Embryonic facial prominence (tissue), 1 donor: ENCODE measurements around the gene RREB1.

Experiments
- DNase-seq: peaks from one replicate; pipeline ENCODE4 v3.0.0-alpha.2; 2016; ENCODE audit errors: extremely low spot score

Gene RREB1

DNA sequence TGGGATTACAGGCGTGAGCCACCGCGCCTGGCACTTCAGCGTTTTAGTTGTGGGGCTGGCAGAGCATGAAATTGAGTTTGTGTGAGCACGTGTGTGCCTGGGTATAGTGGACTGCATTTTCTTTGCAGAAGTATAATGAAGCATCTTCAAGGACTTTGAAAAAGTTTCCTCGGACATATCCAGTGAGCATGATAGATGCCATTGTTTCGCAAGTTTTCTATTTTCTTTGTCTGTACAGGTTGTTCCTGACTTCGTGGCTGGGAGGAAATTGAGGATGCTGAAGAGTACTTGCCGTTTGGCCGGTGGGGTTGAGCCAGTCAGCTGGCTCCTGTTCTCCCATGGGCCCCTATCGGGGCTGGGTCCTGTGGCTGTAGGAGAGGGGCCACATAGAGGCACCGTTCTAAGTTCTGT, 55.9 kb downstream of the RREB1 start:
- DNase-seq: no peak

DNA sequence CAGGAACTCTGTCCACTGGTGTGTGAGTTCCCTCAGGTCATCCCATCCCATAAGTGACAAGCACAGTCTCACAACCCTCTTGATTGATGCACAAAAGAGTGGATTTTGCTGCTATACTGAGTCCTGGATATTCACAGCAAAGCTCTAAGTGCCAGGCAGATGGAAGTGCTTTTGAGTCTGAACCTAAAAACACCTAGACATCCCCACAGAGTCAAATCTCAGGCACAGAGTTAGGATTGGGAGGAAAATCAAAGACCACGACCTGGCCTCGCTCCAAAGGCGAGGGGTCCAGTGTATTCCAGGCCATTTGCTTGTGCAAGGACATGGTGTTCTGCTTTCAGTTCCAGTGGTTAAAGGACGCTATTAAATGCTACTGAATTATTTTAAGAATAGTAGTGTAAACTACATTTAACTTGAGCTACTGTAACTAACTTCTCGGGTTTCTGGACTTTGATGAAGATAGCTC, 56.8 kb downstream of the RREB1 start:
- DNase-seq: no peak

DNA sequence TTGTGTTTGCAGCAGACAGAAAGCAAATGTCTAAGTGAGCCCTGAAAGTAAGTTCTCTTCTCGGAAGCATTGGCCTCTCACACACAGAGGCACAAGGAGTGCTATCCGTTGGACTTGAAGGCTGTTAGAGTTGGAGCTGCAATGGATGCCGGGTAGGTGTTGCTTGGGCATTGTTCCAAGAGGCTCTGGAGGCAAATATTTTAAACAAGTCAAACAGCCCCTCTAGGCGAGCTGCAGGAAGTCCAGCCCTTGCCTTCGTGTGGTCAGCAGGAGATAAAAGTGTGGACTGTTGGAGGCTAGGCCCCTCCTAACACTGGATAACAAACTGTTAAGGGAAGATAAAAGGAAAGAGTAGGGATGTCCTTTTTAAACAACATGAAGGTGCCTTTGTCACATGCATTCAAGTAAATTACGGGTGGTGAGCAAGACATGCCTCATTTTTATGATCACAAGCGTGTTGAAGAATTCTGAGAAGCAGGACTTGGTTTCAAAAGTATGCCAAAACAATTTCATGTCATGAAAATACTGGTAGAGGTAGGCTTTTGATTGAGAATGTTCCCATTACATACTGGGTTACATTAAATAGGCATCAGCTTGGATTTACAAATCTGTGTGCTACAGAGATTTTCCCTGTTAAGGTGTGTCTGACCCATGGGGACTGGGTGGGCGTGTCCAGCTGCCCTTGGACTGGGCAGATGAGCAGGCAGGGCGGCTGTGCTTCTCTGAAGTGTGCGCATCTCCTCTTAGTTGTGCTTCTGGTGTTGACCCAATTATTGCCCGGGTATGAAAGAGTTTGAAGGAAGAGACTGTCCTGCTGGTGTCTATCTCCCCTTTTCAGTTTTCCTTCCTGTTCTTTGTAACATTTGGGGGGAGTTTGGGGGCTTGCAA, 57.5 kb downstream of the RREB1 start:
- DNase-seq: no peak

DNA sequence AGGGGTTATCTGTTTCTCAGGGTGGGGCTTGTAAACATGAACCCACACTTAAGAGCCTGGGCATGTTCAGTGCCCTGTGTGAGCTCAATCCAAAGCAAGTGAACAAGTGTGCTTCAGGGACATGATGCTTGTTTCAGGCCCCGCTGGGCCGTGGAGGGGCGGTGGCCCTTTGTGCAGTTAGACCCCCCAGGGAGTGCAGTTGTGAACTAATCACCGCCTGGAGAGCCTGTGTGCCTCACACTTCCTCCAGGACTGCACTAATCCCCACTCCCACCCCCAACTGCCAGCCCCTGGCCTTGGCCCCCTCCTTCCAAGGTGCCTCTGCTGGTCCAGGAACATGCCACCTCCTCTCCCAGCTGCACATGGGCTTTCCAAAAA, 58.1 kb downstream of the RREB1 start:
- no peak for DNase-seq

DNA sequence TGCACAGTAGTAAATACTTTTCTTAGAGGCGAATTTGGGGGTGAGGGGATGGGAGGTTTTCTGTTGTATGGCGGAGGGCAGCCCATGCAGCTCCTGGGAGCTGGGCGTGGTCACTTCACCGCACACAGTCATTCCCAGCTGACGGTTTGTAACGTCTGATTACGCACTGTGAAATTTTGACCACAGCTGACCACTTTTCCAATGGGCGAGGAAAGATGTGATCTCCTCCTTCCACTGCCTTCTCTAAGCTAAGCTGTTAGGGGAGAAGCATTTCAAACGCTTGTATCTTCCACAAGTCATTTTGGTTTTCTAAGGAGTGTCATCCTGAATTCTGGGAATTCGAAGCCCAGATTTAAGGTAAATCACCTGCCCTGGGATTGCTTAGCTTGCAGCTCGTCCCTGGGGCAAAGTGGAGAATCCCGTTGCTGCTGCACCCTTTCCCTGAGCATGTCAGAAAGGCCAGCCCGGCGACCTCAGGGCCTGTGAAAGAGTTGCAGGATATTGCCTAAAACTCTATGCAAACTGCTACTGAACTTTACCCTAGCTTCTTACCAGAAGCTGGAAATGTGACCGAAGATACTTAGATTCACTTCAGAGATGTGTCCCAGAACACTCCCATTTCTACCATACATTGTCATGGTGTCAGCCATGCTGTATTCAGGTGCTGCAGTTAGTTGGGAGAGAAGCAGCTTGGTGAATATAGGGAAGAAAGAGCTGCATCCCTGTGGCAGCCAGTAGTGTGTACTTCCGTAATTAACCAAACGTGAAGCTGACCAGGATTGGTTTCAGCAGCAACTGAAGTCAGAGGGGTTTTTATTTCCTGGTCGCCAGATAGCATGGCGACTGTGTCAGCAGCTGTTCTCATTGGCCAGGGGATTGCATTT, 58.9 kb downstream of the RREB1 start:
- DNase-seq: no peak

DNA sequence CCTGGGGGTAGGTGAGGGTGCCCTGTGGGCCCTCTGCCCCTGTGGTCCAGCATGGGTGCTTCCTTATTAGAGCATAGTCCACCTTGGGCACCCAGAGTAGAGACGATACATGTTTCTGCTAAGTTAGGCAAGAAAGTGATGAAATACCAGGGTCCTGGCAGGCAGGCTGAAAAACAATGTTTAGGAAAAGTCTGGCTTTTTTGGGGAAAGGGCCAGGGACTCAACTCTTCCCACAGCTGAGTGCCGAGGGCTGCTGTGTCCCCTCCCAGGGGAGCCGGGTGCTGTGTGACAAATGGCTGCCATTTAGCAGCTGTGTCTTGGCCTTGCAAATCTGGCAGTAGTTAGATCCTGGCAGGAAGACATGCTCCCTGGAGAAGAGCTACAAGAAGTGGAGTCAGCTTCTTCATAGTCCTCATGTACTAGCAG, 61.5 kb downstream of the RREB1 start:
- DNase-seq: no peak

DNA sequence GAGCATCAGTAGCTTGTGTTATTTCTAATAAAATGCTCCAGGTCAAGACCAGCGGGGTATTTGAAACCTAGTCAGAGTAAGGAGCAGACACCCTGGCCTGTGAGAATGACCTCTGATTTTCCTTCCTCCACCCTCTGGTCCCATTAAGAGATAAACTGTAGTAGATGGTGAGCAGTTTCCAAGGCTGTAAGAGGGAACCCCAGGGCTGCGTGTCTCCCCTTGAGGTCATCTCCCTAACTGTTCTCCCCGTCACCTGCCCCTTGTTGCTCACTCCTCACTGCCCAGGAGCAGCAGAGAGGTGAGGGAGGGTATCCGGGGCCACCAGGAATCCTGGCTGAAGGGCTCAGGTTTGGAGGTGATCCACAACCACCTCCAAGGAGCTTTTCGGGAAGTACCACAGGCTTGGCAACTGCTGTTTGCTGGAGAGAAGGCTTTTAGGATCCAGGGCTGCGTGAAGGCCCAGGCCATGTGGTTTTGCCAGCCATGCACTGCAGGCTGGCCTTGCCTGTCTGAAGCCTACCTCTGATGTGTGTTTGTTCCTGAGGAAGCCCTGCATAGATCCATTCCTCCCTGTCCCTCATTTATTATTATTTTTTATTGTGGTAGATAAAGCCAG, 62.5 kb downstream of the RREB1 start:
- no peak for DNase-seq

DNA sequence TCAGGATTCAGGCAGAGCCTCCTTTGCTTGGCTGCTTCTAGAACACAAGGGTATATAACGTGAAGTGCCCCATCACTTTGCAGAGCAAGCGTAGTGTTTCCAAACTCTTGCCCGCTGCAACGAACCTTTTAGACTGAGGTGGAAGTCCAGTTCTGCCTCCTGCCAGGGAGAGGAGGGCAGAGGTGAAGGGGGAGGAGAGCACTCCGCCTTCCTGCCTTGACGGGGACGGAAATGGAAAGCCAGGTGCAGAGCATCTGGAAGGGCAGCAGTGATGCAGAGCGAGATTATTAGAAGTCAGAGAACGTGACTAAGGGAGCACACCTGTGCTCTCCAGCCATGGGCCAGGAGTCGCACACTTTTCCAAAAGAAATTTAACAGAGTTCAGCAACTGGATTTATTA, 63.4 kb downstream of the RREB1 start:
- no peak for DNase-seq

DNA sequence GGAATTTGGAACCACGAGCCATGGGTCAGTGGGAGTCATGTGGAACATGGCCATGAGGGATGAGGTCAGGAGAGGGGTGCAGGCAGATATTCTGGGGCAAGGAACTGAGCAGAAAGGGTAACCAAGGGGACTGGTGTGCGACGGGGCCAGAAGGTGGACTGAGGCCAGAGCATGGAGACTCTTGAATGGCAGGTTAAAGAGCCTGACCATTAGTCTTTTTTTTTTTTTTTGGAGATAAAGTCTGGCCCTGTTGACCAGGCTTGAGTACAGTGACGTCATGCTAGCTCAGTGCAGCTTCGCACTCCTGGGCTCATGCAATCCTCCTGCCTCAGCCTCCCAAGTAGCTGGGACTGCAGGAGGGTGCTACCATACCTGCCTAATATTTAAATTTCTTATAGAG, 64.0 kb downstream of the RREB1 start:
- DNase-seq: no peak

DNA sequence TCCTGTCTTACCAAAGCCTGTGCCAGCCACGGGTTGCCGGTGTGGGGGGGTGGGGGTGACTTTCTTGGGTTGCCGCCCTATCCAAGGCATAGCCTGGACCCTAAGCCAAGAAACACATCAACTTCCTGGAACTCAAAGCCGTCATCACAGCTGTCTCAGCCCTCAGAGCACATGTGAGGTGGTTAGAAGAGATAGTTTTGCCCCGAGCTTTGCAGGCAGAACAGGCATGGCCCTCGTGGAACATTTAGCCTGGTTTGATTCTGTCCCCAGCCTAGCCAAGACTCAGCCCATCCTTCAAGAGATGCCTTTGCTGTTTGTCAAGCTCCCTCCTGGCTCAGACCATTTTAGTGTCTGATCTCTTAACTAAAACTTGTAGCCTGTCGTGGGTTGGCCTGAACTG, 64.9 kb downstream of the RREB1 start:
- no peak for DNase-seq

DNA sequence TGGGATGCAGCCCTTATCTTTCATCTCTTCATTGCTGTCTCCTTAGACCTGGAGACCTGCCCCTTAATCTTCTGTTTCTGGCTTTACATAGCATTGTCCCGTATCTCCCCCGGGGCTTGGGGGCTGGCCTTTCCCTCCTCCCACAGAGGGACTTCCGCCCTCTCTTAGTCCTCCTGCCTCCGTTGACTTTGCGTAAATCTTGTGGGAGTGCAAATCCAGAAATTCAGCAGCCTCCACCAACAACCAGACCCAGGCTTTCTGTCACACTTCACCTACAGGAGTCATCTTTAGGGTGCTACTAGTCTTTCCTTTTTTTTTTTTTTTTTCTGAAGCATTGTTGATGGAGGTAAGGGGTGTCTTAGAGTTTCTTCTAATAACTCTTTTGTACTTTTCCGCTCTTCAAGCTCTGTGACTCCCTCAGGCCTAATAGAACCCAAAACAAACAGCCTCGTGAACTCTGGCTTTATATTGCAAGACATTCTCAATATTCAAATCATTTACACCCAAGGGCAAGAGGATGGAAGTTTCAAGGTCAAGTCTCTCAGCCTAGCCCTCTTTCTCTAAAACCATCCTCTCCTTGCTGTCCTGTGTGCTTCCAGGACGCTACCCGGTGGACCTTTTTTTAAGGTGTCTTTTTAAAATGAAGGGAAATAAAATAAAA, 66.2 kb downstream of the RREB1 start:
- no peak for DNase-seq

DNA sequence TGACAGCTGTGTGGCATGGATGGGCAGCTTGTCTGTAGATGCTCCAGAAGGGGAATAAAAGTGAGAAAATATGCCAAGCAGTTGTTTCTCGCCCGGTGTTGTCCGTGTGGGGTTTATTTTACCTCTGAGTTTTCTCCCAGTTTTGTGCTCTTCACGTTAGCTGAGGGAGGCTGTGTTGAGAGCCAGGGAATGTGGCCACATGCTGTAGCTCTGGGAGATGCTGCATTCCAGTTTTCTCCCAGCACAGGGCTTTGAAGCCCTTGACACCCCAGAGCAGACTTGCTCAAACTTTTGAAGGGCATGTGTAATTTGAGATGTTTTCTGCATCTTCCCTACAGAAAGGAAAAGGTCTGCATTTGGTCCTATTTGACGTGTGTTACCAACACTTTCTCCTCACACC, 67.7 kb downstream of the RREB1 start:
- no peak for DNase-seq

DNA sequence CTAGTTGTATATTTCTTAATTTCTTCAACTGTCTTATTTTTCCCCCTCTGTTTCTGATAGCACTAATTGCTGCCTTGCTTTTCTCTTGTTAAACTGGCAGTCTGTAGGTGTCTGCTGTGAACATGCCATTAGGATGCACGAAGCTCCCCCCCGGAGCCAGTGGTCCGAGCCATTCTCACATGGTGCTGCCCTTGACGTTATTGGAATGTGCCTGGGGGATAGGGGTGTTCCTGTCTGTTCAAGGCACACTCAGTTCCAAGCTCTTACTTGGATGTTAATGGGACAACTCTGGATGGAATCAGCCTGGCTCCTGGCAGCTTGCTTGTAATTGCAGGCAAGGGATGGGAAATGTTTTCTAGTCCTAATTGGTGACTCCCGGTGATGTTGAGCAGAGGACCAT, 68.4 kb downstream of the RREB1 start:
- no peak for DNase-seq

DNA sequence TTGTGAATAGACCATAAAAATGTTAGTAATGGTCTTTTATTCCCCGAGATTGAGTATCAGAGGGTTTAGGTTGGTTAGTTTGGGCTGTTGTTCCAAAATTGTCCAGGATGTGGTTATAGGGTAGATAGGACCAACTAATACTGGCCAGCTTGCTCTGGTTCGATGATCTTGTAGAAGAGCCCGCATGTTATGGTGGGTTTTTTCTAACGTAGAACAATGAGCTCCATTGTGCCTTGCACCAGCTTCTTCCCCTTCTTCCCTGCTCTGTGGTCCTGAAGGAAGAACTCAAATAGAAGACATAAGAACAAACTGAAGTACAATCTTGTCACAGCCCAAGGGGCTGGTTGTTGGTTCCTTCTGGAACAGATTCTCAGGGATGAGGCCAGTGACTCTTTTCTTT, 70.5 kb downstream of the RREB1 start:
- DNase-seq: no peak

DNA sequence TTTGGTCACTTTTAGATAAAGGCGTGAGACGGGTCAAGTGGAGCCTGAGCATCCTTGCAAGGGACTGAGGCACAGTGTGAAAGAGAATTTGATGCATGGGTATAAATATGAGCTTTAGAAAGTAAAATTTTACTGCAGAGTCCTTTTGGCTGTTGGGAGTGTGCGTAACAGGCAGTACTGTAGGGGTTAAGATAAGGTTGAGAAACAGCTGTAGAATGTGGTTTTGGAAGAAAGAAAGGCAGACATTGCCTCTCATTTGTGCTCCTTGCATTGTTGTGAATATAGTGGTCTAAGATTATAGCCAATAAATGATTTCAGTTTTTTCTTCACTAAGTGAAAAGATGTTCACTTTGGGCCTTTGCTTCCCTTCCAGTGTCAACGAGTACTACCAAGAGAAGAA, 73.0 kb downstream of the RREB1 start:
- no peak for DNase-seq

DNA sequence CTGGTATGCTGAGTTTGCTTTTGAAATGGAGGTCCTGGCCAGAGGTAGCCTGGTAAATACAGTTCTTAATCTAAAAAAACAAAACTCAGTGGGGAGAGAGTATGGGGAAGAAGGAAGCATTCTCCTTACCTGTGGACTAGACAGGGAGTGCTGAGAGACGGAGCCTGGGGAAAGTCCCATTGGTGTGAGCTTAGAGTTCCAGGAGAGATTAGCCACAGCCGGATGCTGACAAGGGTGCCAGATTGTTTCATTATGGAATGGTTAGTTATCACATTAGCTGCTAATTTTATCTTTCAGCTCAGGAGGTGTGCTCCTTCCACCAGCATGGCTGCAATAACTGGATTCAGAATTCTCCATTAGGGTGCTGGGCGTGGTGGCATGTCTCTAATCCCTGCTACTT, 75.9 kb downstream of the RREB1 start:
- DNase-seq: no peak

DNA sequence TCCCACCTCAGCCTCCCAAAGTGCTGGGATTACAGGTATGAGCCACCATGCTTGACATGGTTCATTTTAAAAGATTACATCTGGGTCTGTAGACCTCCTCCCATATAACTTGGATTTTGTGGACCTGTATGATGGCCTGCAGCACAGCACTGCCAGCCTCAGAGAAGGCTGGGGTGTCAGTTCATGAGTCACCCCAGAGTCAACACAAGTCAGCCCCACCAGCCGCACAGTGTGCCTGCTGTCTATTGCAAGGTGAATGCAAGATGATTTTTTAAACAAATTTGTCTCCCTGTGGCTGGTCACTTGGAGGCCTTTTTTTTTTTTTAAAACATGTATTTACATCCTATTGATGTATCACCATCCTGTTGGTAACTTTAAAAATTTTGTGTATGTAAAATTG, 76.7 kb downstream of the RREB1 start:
- DNase-seq: no peak

DNA sequence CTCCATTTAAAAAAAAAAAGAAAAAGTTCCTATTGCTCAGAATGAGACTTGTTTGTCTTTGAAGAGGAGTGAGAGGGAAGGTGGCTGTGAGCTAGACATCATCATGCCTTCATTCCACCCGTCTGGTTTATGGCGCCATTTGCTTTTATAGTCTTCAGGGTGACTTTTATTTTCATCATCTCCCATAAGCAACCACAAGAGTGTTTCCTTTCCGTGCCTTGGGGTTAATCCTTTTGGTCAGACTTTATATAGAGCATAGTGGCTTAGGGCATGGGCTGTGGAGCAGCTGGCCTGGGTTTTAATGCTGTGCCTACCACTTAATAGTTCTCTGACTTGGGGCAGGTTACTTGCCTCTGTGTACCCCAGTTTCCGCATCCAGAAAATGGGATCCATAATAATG, 77.8 kb downstream of the RREB1 start:
- DNase-seq: no peak

DNA sequence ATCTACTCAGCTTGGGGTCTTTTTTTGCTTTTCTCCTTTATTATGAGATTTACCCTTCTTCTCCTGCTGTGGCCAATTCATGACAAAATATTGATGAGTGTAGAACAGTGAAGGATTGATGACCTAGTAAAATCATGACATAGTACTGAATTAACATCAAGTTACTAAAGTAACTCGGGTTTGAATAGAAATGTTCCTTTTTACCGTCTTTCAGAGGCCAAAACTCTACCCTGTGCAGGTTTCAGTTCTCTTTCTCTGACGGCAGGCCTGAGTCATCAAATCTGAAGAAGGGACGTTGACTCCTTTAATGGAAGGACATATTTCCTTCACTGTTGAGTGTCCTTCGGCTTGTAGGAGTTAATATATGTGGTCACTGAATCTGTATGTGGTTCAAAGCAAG, 80.7 kb downstream of the RREB1 start:
- no peak for DNase-seq

DNA sequence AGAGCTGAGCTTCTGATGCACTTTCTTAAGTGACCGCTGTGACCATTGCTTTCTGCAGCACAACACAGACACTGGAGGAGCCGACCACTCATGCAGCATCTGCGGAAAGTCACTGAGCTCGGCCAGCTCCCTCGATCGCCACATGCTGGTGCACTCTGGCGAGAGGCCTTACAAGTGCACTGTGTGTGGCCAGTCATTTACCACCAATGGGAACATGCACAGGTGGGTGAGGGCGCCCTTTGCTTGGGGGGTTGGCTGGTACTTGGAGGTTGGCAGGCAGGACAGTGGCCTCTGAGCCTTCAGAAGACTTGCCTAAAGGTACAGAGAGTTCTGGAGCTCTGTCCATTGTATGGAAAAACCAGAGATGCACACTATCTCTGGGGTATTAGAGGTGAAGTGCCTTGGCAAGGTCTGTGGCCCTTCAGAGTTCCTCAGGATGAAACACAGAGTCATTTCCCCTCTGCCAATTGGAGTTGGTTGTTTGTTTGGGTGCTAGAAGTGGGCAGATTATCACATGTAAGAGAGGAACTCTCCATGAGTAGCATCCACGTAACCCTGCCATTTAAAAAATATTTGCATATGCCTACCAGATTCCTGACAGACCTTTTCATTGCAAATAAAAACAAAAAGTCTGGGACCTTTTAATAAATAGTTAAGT, 81.5 kb downstream of the RREB1 start:
- DNase-seq: no peak

DNA sequence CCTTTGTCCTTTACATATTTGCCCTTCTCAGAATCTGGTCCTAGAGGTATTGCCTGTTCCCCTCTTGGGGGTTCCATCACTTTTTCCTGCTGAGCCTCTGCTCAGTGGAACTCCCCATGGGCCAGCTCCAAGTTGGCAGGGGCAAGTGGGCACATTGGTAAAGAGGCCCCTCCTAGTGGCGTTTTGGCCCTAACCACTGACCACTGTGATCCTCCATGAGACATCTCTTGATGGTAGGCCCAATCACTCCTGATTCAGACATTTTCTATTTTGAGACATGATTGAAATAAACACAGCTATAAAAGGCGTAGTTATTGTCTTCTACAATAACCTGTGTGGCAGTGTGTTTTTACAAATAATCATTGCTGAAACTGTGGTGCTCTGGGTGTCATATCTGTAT, 83.0 kb downstream of the RREB1 start:
- no peak for DNase-seq
